ENCODE measurements around the gene MYO7B.

Gene MYO7B

DNA sequence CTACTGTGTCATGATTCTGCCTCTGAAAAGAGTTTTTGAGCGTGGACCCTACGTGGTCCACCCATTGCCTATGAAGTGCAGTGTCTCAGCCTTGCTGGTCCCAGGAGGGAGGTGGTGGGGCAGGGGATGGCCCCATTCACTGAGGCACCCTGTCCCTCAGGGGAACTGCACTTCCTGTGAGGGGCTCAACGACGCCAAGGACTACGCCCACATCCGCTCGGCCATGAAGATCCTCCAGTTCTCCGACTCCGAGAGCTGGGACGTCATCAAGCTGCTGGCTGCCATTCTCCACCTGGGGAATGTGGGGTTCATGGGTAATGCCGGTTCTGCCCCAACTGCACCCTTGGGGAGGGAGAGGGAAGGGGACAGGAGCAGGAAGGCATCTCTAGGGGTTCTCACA, 42.5 kb downstream of the MYO7B start (continued):
- TF ChIP-seq, protein P1, sequence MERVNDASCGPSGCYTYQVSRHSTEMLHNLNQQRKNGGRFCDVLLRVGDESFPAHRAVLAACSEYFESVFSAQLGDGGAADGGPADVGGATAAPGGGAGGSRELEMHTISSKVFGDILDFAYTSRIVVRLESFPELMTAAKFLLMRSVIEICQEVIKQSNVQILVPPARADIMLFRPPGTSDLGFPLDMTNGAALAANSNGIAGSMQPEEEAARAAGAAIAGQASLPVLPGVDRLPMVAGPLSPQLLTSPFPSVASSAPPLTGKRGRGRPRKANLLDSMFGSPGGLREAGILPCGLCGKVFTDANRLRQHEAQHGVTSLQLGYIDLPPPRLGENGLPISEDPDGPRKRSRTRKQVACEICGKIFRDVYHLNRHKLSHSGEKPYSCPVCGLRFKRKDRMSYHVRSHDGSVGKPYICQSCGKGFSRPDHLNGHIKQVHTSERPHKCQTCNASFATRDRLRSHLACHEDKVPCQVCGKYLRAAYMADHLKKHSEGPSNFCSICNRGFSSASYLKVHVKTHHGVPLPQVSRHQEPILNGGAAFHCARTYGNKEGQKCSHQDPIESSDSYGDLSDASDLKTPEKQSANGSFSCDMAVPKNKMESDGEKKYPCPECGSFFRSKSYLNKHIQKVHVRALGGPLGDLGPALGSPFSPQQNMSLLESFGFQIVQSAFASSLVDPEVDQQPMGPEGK (CRISPR knock-in tag; IDR thresholded peaks at IDR 0.05; ENCODE audit: borderline replicate concordance): no peak
- TF ChIP-seq ESRRG (CRISPR knock-in tag; IDR thresholded peaks at IDR 0.05): no peak
- no peak for TF ChIP-seq RARB (CRISPR knock-in tag; IDR thresholded peaks at IDR 0.05)
- no peak for TF ChIP-seq BACH2 (CRISPR knock-in tag; IDR thresholded peaks at IDR 0.05; ENCODE audit: borderline replicate concordance)

DNA sequence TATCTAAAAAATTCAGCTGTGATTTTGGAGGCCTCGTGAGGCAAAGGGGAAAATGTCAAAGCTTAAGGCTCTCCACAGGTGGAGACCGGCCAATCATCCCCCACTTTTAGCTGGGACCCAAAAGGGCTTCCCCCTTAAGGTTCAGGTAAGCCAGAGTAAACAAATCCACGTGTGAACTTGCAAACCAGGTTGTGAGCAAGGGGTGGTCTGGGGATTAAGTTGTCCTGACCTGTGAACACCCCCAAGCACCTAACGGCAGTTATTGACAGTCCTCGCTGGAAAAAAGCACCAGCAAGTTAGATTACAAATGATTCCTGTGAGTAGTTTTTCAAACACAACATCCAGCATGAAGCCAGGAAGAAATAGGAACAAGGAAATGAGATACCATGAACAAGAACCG, 42.9 kb downstream of the MYO7B start:
- ATAC-seq: no peak
- TF ChIP-seq ZC3H10 (CRISPR knock-in tag; IDR thresholded peaks at IDR 0.05) (no peak), OSR1 (CRISPR knock-in tag; IDR thresholded peaks at IDR 0.05) (no peak), ZNF70 (CRISPR knock-in tag; IDR thresholded peaks at IDR 0.05) (no peak), RARB (CRISPR knock-in tag; IDR thresholded peaks at IDR 0.05) (no peak), ESRRG (CRISPR knock-in tag; IDR thresholded peaks at IDR 0.05) (no peak), BACH2 (CRISPR knock-in tag; IDR thresholded peaks at IDR 0.05; ENCODE audit: borderline replicate concordance) (no peak), PPARA (CRISPR knock-in tag; IDR thresholded peaks at IDR 0.05; ENCODE audit: borderline replicate concordance) (no peak), CSDC2 (CRISPR knock-in tag; IDR thresholded peaks at IDR 0.05) (no peak), ZFP3 (CRISPR knock-in tag; IDR thresholded peaks at IDR 0.05) (no peak)
- TF ChIP-seq, protein P2, sequence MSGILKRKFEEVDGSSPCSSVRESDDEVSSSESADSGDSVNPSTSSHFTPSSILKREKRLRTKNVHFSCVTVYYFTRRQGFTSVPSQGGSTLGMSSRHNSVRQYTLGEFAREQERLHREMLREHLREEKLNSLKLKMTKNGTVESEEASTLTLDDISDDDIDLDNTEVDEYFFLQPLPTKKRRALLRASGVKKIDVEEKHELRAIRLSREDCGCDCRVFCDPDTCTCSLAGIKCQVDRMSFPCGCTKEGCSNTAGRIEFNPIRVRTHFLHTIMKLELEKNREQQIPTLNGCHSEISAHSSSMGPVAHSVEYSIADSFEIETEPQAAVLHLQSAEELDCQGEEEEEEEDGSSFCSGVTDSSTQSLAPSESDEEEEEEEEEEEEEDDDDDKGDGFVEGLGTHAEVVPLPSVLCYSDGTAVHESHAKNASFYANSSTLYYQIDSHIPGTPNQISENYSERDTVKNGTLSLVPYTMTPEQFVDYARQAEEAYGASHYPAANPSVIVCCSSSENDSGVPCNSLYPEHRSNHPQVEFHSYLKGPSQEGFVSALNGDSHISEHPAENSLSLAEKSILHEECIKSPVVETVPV (CRISPR knock-in tag; IDR thresholded peaks at IDR 0.05): no peak
- TF ChIP-seq, protein P1 (CRISPR knock-in tag; IDR thresholded peaks at IDR 0.05; ENCODE audit: borderline replicate concordance): no peak

DNA sequence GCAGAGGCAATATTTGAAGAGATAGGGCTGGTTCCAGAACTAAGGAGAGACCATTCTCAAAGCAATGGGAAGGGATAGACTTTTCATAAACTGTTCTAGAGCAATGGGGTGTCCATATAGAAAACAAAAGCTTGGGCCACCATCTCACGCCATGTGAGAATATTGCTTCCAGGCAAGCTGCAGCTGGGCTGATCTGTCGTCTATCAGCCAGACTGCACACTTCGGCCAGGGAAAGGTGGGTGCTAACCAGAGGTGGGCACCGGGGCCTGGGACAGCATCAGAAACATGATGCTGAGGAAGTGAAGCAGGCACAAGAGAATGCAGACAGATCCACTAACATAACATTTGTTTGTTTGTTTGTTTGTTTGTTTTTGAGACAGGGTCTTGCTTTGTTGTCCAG, 43.7 kb downstream of the MYO7B start:
- TF ChIP-seq, protein P3, sequence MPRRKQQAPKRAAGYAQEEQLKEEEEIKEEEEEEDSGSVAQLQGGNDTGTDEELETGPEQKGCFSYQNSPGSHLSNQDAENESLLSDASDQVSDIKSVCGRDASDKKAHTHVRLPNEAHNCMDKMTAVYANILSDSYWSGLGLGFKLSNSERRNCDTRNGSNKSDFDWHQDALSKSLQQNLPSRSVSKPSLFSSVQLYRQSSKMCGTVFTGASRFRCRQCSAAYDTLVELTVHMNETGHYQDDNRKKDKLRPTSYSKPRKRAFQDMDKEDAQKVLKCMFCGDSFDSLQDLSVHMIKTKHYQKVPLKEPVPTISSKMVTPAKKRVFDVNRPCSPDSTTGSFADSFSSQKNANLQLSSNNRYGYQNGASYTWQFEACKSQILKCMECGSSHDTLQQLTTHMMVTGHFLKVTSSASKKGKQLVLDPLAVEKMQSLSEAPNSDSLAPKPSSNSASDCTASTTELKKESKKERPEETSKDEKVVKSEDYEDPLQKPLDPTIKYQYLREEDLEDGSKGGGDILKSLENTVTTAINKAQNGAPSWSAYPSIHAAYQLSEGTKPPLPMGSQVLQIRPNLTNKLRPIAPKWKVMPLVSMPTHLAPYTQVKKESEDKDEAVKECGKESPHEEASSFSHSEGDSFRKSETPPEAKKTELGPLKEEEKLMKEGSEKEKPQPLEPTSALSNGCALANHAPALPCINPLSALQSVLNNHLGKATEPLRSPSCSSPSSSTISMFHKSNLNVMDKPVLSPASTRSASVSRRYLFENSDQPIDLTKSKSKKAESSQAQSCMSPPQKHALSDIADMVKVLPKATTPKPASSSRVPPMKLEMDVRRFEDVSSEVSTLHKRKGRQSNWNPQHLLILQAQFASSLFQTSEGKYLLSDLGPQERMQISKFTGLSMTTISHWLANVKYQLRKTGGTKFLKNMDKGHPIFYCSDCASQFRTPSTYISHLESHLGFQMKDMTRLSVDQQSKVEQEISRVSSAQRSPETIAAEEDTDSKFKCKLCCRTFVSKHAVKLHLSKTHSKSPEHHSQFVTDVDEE (CRISPR knock-in tag; IDR thresholded peaks at IDR 0.05): no peak
- TF ChIP-seq ZFP3 (CRISPR knock-in tag; IDR thresholded peaks at IDR 0.05) (no peak), ISL1 (CRISPR knock-in tag; IDR thresholded peaks at IDR 0.05) (no peak), CSDC2 (CRISPR knock-in tag; IDR thresholded peaks at IDR 0.05) (no peak), SNAI2 (CRISPR knock-in tag; IDR thresholded peaks at IDR 0.05) (no peak), OSR1 (CRISPR knock-in tag; IDR thresholded peaks at IDR 0.05) (no peak), TOX (CRISPR knock-in tag; IDR thresholded peaks at IDR 0.05; ENCODE audit: borderline replicate concordance) (no peak), ZNF565 (CRISPR knock-in tag; conservative IDR thresholded peaks at IDR 0.05; ENCODE audit: low read depth) (no peak), TCF4 (CRISPR knock-in tag; IDR thresholded peaks at IDR 0.05; ENCODE audit: borderline replicate concordance) (no peak), PPARA (CRISPR knock-in tag; IDR thresholded peaks at IDR 0.05; ENCODE audit: borderline replicate concordance) (no peak), RARB (CRISPR knock-in tag; IDR thresholded peaks at IDR 0.05) (no peak), ZC3H10 (CRISPR knock-in tag; IDR thresholded peaks at IDR 0.05) (no peak), BACH2 (CRISPR knock-in tag; IDR thresholded peaks at IDR 0.05; ENCODE audit: borderline replicate concordance) (no peak), ARNTL (CRISPR knock-in tag; IDR thresholded peaks at IDR 0.05; ENCODE audit: borderline replicate concordance, low read depth) (no peak)
- TF ChIP-seq, protein P4, sequence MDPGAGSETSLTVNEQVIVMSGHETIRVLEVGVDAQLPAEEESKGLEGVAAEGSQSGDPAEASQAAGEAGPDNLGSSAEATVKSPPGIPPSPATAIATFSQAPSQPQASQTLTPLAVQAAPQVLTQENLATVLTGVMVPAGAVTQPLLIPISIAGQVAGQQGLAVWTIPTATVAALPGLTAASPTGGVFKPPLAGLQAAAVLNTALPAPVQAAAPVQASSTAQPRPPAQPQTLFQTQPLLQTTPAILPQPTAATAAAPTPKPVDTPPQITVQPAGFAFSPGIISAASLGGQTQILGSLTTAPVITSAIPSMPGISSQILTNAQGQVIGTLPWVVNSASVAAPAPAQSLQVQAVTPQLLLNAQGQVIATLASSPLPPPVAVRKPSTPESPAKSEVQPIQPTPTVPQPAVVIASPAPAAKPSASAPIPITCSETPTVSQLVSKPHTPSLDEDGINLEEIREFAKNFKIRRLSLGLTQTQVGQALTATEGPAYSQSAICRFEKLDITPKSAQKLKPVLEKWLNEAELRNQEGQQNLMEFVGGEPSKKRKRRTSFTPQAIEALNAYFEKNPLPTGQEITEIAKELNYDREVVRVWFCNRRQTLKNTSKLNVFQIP (CRISPR knock-in tag; IDR thresholded peaks at IDR 0.05; ENCODE audit: borderline replicate concordance, low read depth): no peak
- TF ChIP-seq, protein P5, sequence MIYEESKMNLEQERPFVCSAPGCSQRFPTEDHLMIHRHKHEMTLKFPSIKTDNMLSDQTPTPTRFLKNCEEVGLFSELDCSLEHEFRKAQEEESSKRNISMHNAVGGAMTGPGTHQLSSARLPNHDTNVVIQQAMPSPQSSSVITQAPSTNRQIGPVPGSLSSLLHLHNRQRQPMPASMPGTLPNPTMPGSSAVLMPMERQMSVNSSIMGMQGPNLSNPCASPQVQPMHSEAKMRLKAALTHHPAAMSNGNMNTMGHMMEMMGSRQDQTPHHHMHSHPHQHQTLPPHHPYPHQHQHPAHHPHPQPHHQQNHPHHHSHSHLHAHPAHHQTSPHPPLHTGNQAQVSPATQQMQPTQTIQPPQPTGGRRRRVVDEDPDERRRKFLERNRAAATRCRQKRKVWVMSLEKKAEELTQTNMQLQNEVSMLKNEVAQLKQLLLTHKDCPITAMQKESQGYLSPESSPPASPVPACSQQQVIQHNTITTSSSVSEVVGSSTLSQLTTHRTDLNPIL (CRISPR knock-in tag; IDR thresholded peaks at IDR 0.05; ENCODE audit: low read depth): no peak
- TF ChIP-seq, protein P1 (CRISPR knock-in tag; IDR thresholded peaks at IDR 0.05; ENCODE audit: borderline replicate concordance): no peak
- TF ChIP-seq, protein P2 (CRISPR knock-in tag; IDR thresholded peaks at IDR 0.05): no peak
- ATAC-seq: no peak

Measured in SK-N-SH treated with all-trans-retinoic acid at 6 μM for 48 hours (cell line).